HepG2 (cell line): ENCODE measurements around the gene CA10. TPM values are rescaled to one million over a fixed set of nuclear protein-coding genes. Genes with fewer than 3 reads are reported as not detected.

Source experiments
- ATAC-seq: fragments of 200-7000 bp; cut with Tn5 transposase; 3 replicates; pipeline ENCODE4 v1.9.1; 2020; ENCODE audit warnings: mild to moderate bottlenecking, moderate library complexity
- BruUV-seq: library from RNA; stranded (reverse); fragments of 400-500 nt; replicated peaks from 2 replicates; lab custom pipeline; 2021; lab: Mats Ljungman, UMichigan
- CTCF ChIA-PET: fragments of 300-600 bp; formaldehyde crosslinking; extraction: SDS; loops from one replicate; lab custom pipeline; 2021; ENCODE audit warnings: low total read pairs, inconsistent platforms, low intra/inter-chr PET ratio; lab: Yijun Ruan, JAX
- POLR2A ChIA-PET: fragments of 350-600 bp; sonication (Branson Sonifier 250); formaldehyde crosslinking; loops from one replicate; lab custom pipeline; 2020; ENCODE audit warnings: antibody characterized with exemption, inconsistent platforms; lab: Yijun Ruan, JAX
- DNase-seq: peaks from one replicate; pipeline ENCODE4 v3.0.0-alpha.2; 2015; ENCODE audit warnings: low spot score
- FAIRE-seq: peaks from 3 replicates; lab custom pipeline; 2011; peaks lifted over from hg19 to GRCh38; lab: Jason Lieb, UNC
- H2AFZ ChIP-seq: one replicate; pipeline ENCODE4 v1.6.1; 2011; ENCODE audit warnings: low read length, inconsistent platforms
- H3K27ac ChIP-seq: fragments of 300-600 bp; 3 replicates; pipeline ENCODE4 v1.8.0; 2011; ENCODE audit warnings: mixed run types, mild to moderate bottlenecking, mixed read lengths, low read length, inconsistent platforms; ENCODE audit not compliant: insufficient read depth; ENCODE audit errors: extremely low read length
- H3K27me3 ChIP-seq, 2 experiments: fragments of 200-600 bp in 1 of 2; 2 replicates in 1 of 2; 3 replicates in 1 of 2; pipeline versions ENCODE4 v1.6.0 to v1.8.0; 2011; ENCODE audit warnings: low read length in 2 of 2, mild to moderate bottlenecking in 2 of 2, moderate library complexity in 2 of 2, inconsistent platforms in 1 of 2; ENCODE audit not compliant: insufficient read depth in 2 of 2, control insufficient read depth in 1 of 2
- H3K36me3 ChIP-seq, 2 experiments: fragments of 200-600 bp in 1 of 2; replicated peaks in 1 of 2; 2 replicates in 1 of 2; 3 replicates in 1 of 2; pipeline versions ENCODE4 v1.5.1 to v1.8.0; 2011; ENCODE audit warnings: low read length in 2 of 2, inconsistent platforms in 1 of 2; ENCODE audit not compliant: insufficient read depth in 2 of 2, control insufficient read depth in 1 of 2
- H3K4me1 ChIP-seq: 2 replicates; pipeline ENCODE4 v1.5.1; 2012; ENCODE audit warnings: low read length, inconsistent platforms; ENCODE audit not compliant: insufficient read depth
- H3K4me2 ChIP-seq: 2 replicates; pipeline ENCODE4 v1.6.0; 2011; ENCODE audit warnings: low read depth, low read length, inconsistent platforms
- H3K4me3 ChIP-seq, 3 experiments: fragments of 200-600 bp in 1 of 3; sonication (generic), shearing (Covaris generic) in 1 of 3; replicated peaks in 1 of 3; 2 replicates each; pipeline ENCODE4 v1.5.1; 2011 to 2016; ENCODE audit warnings: low read length in 3 of 3, inconsistent platforms in 2 of 3, low read depth in 2 of 3, mild to moderate bottlenecking in 2 of 3, control low read depth in 1 of 3, mixed read lengths in 1 of 3; ENCODE audit not compliant: insufficient read depth in 1 of 3
- H3K79me2 ChIP-seq: one replicate; pipeline ENCODE4 v1.6.1; 2011; ENCODE audit warnings: low read length, inconsistent platforms; ENCODE audit not compliant: insufficient read depth
- H3K9ac ChIP-seq: 2 replicates; pipeline ENCODE4 v1.6.0; 2011; ENCODE audit warnings: mild to moderate bottlenecking, low read depth, low read length, inconsistent platforms; ENCODE audit not compliant: insufficient read depth
- H3K9me3 ChIP-seq: 2 replicates; pipeline ENCODE4 v1.5.1; 2012; ENCODE audit warnings: mild to moderate bottlenecking, low read length
- H4K20me1 ChIP-seq: 2 replicates; pipeline ENCODE4 v1.6.0; 2011; ENCODE audit warnings: inconsistent platforms, mild to moderate bottlenecking, low read length, moderate library complexity; ENCODE audit not compliant: insufficient read depth
- GMEB1 ChIP-seq: sonication (generic); formaldehyde crosslinking; IDR thresholded peaks from 2 replicates; pipeline ENCODE4 v1.5.1; 2020; ENCODE audit warnings: missing genetic modification reagents, mild to moderate bottlenecking, borderline replicate concordance
- NCOR1 ChIP-seq: fragments of 200-600 bp; sonication (generic); IDR thresholded peaks from 2 replicates; pipeline ENCODE4 v1.7.0; 2017; ENCODE audit warnings: antibody characterized with exemption, low read length, borderline replicate concordance
- NR1H2 ChIP-seq: sonication (generic); formaldehyde crosslinking; IDR thresholded peaks from 2 replicates; pipeline ENCODE4 v1.8.1; 2022; ENCODE audit warnings: low read depth, missing genetic modification reagents, borderline replicate concordance
- SSRP1 ChIP-seq: IDR thresholded peaks from 2 replicates; pipeline ENCODE4 v1.6.1; 2016; ENCODE audit warnings: control low read depth
- ZBTB14 ChIP-seq: sonication (generic); formaldehyde crosslinking; IDR thresholded peaks from 2 replicates; pipeline ENCODE4 v1.4.0; 2020; ENCODE audit warnings: missing genetic modification reagents
- ZNF333 ChIP-seq: sonication (generic); formaldehyde crosslinking; IDR thresholded peaks from 2 replicates; pipeline ENCODE4 v1.4.0; 2020; ENCODE audit warnings: mild to moderate bottlenecking, missing genetic modification reagents, borderline replicate concordance
- ZNF484 ChIP-seq: sonication (generic); formaldehyde crosslinking; IDR thresholded peaks from 2 replicates; pipeline ENCODE4 v1.5.1; 2020; ENCODE audit warnings: mild to moderate bottlenecking, low read depth, missing genetic modification reagents, borderline replicate concordance
- WGBS: methylation state at CpG from one replicate; pipeline ENCODE4 v1.1.6; 2017; ENCODE audit warnings: low lambda C conversion rate; 5-methylcytosine and 5-hydroxymethylcytosine counted together
- in situ Hi-C: cut with HindIII; loops from 2 replicates; pipeline ENCODE4 v1.10.0; 2017; ENCODE audit warnings: low pct_unique_long_range_greater_than_20kb; ENCODE audit not compliant: extremely low pct_ligation_motif_present
- intact Hi-C: fragments of 100-400 bp; cut with micrococcal nuclease; formaldehyde crosslinking; loops from one replicate; pipeline ENCODE4 v1.10.0; 2022; ENCODE audit not compliant: unreplicated experiment
- polyA plus RNA-seq, 8 experiments: library from polyadenylated mRNA; depleted of rRNA in 3 of 8; stranded (reverse) in 7 of 8; unstranded in 1 of 8; fragments of >200 nt; fragmentation: Illumina TruSeq in 4 of 8; extraction: Trizol in 4 of 8; gene quantifications; 2 replicates each; pipeline versions ENCODE4 v1.2.1 to v1.2.3, GENCODE V29; 2011 to 2016; ENCODE audit warnings: low read depth in 4 of 8, missing spikeins in 1 of 8, mixed read lengths in 1 of 8; ENCODE audit not compliant: insufficient read depth in 1 of 8
- total RNA-seq, 5 experiments: library from RNA; depleted of rRNA; stranded (reverse); fragments of >200 nt; fragmentation: Illumina TruSeq; extraction: Trizol; gene quantifications; 2 replicates each; pipeline ENCODE4 v1.2.3, GENCODE V29; 2016; ENCODE audit warnings: low read depth in 1 of 5
- TF ChIP-seq, protein P1 (sequence below): sonication (generic); formaldehyde crosslinking; IDR thresholded peaks from 2 replicates; pipeline ENCODE4 v1.4.0; 2020; ENCODE audit warnings: mild to moderate bottlenecking, missing genetic modification reagents
- TF ChIP-seq, protein P2 (sequence below): sonication (generic); formaldehyde crosslinking; IDR thresholded peaks from 2 replicates; pipeline ENCODE4 v1.9.0; 2021; ENCODE audit warnings: missing genetic modification reagents, borderline replicate concordance

Gene CA10
- total and polyA plus RNA-seq, 2 of the 13 experiments (the other 11 are each of a cell fraction or from before 2014, with no cell fraction given) = not detected

DNA sequence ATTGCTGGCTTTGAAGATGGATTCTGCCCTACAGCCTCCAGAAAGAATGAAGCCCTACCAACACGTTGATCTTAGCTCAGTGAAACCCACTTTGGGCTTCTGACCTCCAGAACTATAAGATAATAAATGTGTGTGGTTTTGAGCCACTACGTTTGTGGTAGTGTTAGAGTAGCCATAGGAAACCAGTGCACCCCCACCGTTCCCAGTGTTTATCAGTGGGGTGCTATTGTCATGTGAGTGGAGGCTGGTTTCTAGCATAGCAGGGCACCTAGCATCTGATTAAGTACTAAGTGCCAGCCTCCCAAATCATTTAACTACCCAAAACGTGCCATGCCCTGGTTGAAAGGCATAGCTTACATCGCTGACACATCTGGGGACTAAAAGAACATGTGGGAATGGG, 474.3 kb downstream of the CA10 start:
- FAIRE-seq = no peak
- POLR2A ChIA-PET = no interaction called here
- in situ Hi-C loops = loop anchor here (5.0 kb wide), 2 partner anchors 48 to 52 kb away; no protein-coding TSS in a partner anchor

More for the DNA sequence above, 474.3 kb downstream of the CA10 start:
- BruUV-seq = no TSS peak
- ATAC-seq (no peak), DNase-seq (no peak)
- Histone ChIP-seq H3K79me2 (no peaks in the 10 kb centered on the region), H3K9ac (no peak overlapping the region), H3K27me3 (0 out of 5 replicates have a peak, but pooled peaks cover 0 to 3% of the 10 kb centered on the region in 2 experiments), H3K4me2 (no peak overlapping the region), H3K4me3 (no peak overlapping the region), H3K27ac (no peak overlapping the region), H2AFZ (no peak overlapping the region), H3K4me1 (no peaks in the 10 kb centered on the region), H4K20me1 (no peaks in the 10 kb centered on the region), H3K36me3 (no peaks in the 10 kb centered on the region), H3K9me3 (no peaks in the 10 kb centered on the region)
- CTCF ChIA-PET = no interaction called here
- no peak for TF ChIP-seq SSRP1
- no peak for TF ChIP-seq ZBTB14 (CRISPR knock-in tag)
- no peak for TF ChIP-seq NCOR1
- TF ChIP-seq NR1H2 (CRISPR knock-in tag) = no peak
- no peak for TF ChIP-seq GMEB1
- TF ChIP-seq, protein P1, sequence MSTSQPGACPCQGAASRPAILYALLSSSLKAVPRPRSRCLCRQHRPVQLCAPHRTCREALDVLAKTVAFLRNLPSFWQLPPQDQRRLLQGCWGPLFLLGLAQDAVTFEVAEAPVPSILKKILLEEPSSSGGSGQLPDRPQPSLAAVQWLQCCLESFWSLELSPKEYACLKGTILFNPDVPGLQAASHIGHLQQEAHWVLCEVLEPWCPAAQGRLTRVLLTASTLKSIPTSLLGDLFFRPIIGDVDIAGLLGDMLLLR = no peak
- no peak for TF ChIP-seq ZNF484
- TF ChIP-seq ZNF333 (CRISPR knock-in tag) = no peak
- TF ChIP-seq, protein P2, sequence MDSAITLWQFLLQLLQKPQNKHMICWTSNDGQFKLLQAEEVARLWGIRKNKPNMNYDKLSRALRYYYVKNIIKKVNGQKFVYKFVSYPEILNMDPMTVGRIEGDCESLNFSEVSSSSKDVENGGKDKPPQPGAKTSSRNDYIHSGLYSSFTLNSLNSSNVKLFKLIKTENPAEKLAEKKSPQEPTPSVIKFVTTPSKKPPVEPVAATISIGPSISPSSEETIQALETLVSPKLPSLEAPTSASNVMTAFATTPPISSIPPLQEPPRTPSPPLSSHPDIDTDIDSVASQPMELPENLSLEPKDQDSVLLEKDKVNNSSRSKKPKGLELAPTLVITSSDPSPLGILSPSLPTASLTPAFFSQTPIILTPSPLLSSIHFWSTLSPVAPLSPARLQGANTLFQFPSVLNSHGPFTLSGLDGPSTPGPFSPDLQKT (CRISPR knock-in tag) = no peak
- intact Hi-C loops = no loop called here
- WGBS = 0% methylated on average over 5 of the region's 5 CpGs
